NCI-H1694 treated with DMSO at 0.1 percent for 48 hours (cell line): ENCODE data around the gene GMDS.

Experiments used
- DNase-seq: peaks from one replicate; lab custom pipeline; 2025; lab: John Stamatoyannopoulos, UW

Gene GMDS

GRCh38 chr6:1612974-1613306, 632.5 kb downstream of the GMDS start:
- no peak for DNase-seq

GRCh38 chr6:1612299-1612973, 633.0 kb downstream of the GMDS start:
- no peak for DNase-seq

GRCh38 chr6:1611572-1612298, 633.7 kb downstream of the GMDS start:
- DNase-seq, result no peak

- no peak for DNase-seq
Measured at GRCh38 chr6:1611322-1611571, 634.2 kb downstream of the GMDS start.

GRCh38 chr6:1610497-1611321, 634.7 kb downstream of the GMDS start:
- DNase-seq, result no peak

- DNase-seq, result no peak
Measured at GRCh38 chr6:1609648-1610496, 635.5 kb downstream of the GMDS start, which contains the start of gene FOXC1. Gene FOXC1, plus strand, starts transcription at chr6:1609915. Its CDS starts 531 bp downstream, at chr6:1610446.

- DNase-seq, result no peak
Measured at GRCh38 chr6:1609041-1609647, 636.3 kb downstream of the GMDS start.

GRCh38 chr6:1608222-1609040, 637.0 kb downstream of the GMDS start:
- DNase-seq, result no peak

- DNase-seq, result no peak
Measured at GRCh38 chr6:1607516-1608221, 637.7 kb downstream of the GMDS start.

GRCh38 chr6:1606780-1607515, 638.5 kb downstream of the GMDS start:
- no peak for DNase-seq

- no peak for DNase-seq
Measured at GRCh38 chr6:1605893-1606779, 639.3 kb downstream of the GMDS start.

- DNase-seq, result no peak
Measured at GRCh38 chr6:1605004-1605892, 640.2 kb downstream of the GMDS start.

GRCh38 chr6:1604158-1605003, 641.0 kb downstream of the GMDS start:
- DNase-seq, result no peak

- no peak for DNase-seq
Measured at GRCh38 chr6:1603708-1604107, 641.7 kb downstream of the GMDS start.

GRCh38 chr6:1602049-1602713, 643.2 kb downstream of the GMDS start:
- no peak for DNase-seq
